ENCODE results near the gene MAP2K5.

GRCh38 chr15:67755936-67756335 lies 213.4 kb downstream of the MAP2K5 start:
- TF ChIP-seq CTCF (IDR thresholded peaks at IDR 0.05; ENCODE audit: insufficient read depth, low read depth, low read length) (no peak), EZH2 (IDR thresholded peaks at IDR 0.05; ENCODE audit: insufficient read depth, low read length) (no peak)

Measured in astrocyte (in vitro differentiated cells and primary cell).